Measurements from ENCODE around the gene SCNN1G. TPM values are rescaled to one million over a fixed set of nuclear protein-coding genes. Genes with fewer than 3 reads are reported as not detected.

SCNN1G gene
- total RNA-seq, 1 donor from 2014 or later, result not detected

GRCh38 chr16:23172994-23173393 lies 9.6 kb upstream of the SCNN1G start:
- Histone ChIP-seq H3K27me3 (no peaks in the 10 kb centered on the region), H3K9me3 (ENCODE audit: low read depth) (no peaks in the 10 kb centered on the region), H3K27ac (no peak overlapping the region), H3K4me2 (no peak overlapping the region), H2AFZ (replicated peaks) (no peak overlapping the region), H3K36me3 (no peaks in the 10 kb centered on the region), H3K79me2 (ENCODE audit: low read depth) (no peaks in the 10 kb centered on the region), H3K4me1 (no peaks in the 10 kb centered on the region), H3K4me3 (no peak overlapping the region), H3K9ac (no peak overlapping the region), H4K20me1 (ENCODE audit: low read depth) (no peaks in the 10 kb centered on the region), H3F3A (ENCODE audit: low read depth) (no peaks in the 10 kb centered on the region)
- no peaks in the 10 kb centered on the region for H3K9me3 Mint-ChIP-seq
- DNase-seq (ENCODE audit: low spot score), result no peak
- no peaks in the 10 kb centered on the region for H3K4me1 Mint-ChIP-seq
- peaks cover 10% of the 10 kb centered on the region for H3K27me3 Mint-ChIP-seq (ENCODE audit: insufficient read depth, low read depth)
- no peak overlapping the region for H3K4me3 Mint-ChIP-seq
- TF ChIP-seq EZH2 (IDR thresholded peaks at IDR 0.05), result no peak
- TF ChIP-seq EZH2phosphoT487 (IDR thresholded peaks at IDR 0.05), result no peak
- no peak for TF ChIP-seq CTCF (IDR thresholded peaks at IDR 0.05)
- H3K36me3 Mint-ChIP-seq, result no peaks in the 10 kb centered on the region
- H3K27ac Mint-ChIP-seq, result no peak overlapping the region

GRCh38 chr16:23174622-23175021 lies 7.9 kb upstream of the SCNN1G start:
- Histone ChIP-seq H3K9me3 (ENCODE audit: low read depth) (no peaks in the 10 kb centered on the region), H3K9ac (no peak overlapping the region), H3K4me2 (no peak overlapping the region), H3K36me3 (no peaks in the 10 kb centered on the region), H3K27ac (no peak overlapping the region), H3F3A (ENCODE audit: low read depth) (no peaks in the 10 kb centered on the region), H4K20me1 (ENCODE audit: low read depth) (no peaks in the 10 kb centered on the region), H3K27me3 (no peaks in the 10 kb centered on the region), H3K79me2 (ENCODE audit: low read depth) (no peaks in the 10 kb centered on the region), H3K4me3 (no peak overlapping the region), H3K4me1 (no peaks in the 10 kb centered on the region), H2AFZ (replicated peaks) (no peak overlapping the region)
- no peaks in the 10 kb centered on the region for H3K9me3 Mint-ChIP-seq
- TF ChIP-seq EZH2 (IDR thresholded peaks at IDR 0.05) (no peak), CTCF (IDR thresholded peaks at IDR 0.05) (no peak), EZH2phosphoT487 (IDR thresholded peaks at IDR 0.05) (no peak)
- DNase-seq (ENCODE audit: low spot score), result peak; percentile 49
- H3K4me3 Mint-ChIP-seq, result no peak overlapping the region
- no peaks in the 10 kb centered on the region for H3K4me1 Mint-ChIP-seq
- H3K27ac Mint-ChIP-seq, result no peak overlapping the region
- peaks cover 10% of the 10 kb centered on the region for H3K27me3 Mint-ChIP-seq (ENCODE audit: insufficient read depth, low read depth)
- H3K36me3 Mint-ChIP-seq, result no peaks in the 10 kb centered on the region

GRCh38 chr16:23175651-23176050 lies 6.9 kb upstream of the SCNN1G start:
- Histone ChIP-seq H3K4me1 (no peaks in the 10 kb centered on the region), H2AFZ (replicated peaks) (no peak overlapping the region), H4K20me1 (ENCODE audit: low read depth) (no peaks in the 10 kb centered on the region), H3F3A (ENCODE audit: low read depth) (no peaks in the 10 kb centered on the region), H3K4me3 (no peak overlapping the region), H3K79me2 (ENCODE audit: low read depth) (no peaks in the 10 kb centered on the region), H3K9me3 (ENCODE audit: low read depth) (no peaks in the 10 kb centered on the region), H3K9ac (no peak overlapping the region), H3K36me3 (no peaks in the 10 kb centered on the region), H3K4me2 (no peak overlapping the region), H3K27me3 (peaks cover under 1% of the 10 kb centered on the region), H3K27ac (no peak overlapping the region)
- TF ChIP-seq EZH2phosphoT487 (IDR thresholded peaks at IDR 0.05) (no peak), EZH2 (IDR thresholded peaks at IDR 0.05) (no peak), CTCF (IDR thresholded peaks at IDR 0.05) (no peak)
- Mint-ChIP-seq H3K36me3 (no peaks in the 10 kb centered on the region), H3K27me3 (ENCODE audit: insufficient read depth, low read depth) (peaks cover 13% of the 10 kb centered on the region), H3K27ac (no peak overlapping the region), H3K4me3 (no peak overlapping the region), H3K4me1 (no peaks in the 10 kb centered on the region), H3K9me3 (no peaks in the 10 kb centered on the region)
- DNase-seq (ENCODE audit: low spot score), result no peak

Data from neural progenitor cell (in vitro differentiated cells).